IMR-90 (cell line): ENCODE results near the gene ARHGEF6. TPM values are rescaled to one million over a fixed set of nuclear protein-coding genes. Genes with fewer than 3 reads are reported as not detected.

Experiments used
- ATAC-seq: fragments of 200-7000 bp; cut with Tn5 transposase; 2 replicates; pipeline ENCODE4 v1.9.1; 2020; ENCODE audit warnings: low read depth, mild to moderate bottlenecking, moderate library complexity
- BruUV-seq: library from RNA; stranded (reverse); fragments of 400-500 nt; replicated peaks from 2 replicates; lab custom pipeline; 2021; lab: Mats Ljungman, UMichigan
- CTCF ChIA-PET: fragments of 300-600 bp; formaldehyde crosslinking; extraction: SDS; loops from one replicate; lab custom pipeline; 2021; ENCODE audit warnings: antibody characterized with exemption; lab: Yijun Ruan, JAX
- POLR2A ChIA-PET: fragments of 300-600 bp; sonication (Branson Sonifier 250); formaldehyde crosslinking; loops from one replicate; lab custom pipeline; 2022; ENCODE audit warnings: antibody characterized with exemption; ENCODE audit not compliant: unreplicated experiment; lab: Charles Lee
- DNase-seq: peaks from one replicate; pipeline ENCODE4 v3.0.0; 2013
- H2AFZ ChIP-seq: replicated peaks from 2 replicates; pipeline ENCODE3; 2013; ENCODE audit warnings: low read length, mild to moderate bottlenecking; ENCODE audit not compliant: poor library complexity
- H2AK5ac ChIP-seq: 2 replicates; pipeline ENCODE4 v1.6.1; 2013; ENCODE audit warnings: low read depth, low read length, inconsistent platforms
- H2AK9ac ChIP-seq: replicated peaks from 2 replicates; pipeline ENCODE3; 2013; ENCODE audit warnings: mild to moderate bottlenecking, low read depth, low read length, moderate library complexity; ENCODE audit not compliant: poor library complexity
- H2BK120ac ChIP-seq: 2 replicates; pipeline ENCODE4 v1.6.1; 2013; ENCODE audit warnings: low read depth, low read length, inconsistent platforms
- H2BK15ac ChIP-seq: 3 replicates; pipeline ENCODE4 v1.6.1; 2013; ENCODE audit warnings: low read depth, low read length, inconsistent platforms
- H2BK20ac ChIP-seq: 2 replicates; pipeline ENCODE4 v1.6.1; 2013; ENCODE audit warnings: low read depth, mild to moderate bottlenecking, inconsistent platforms, low read length, moderate library complexity
- H2BK5ac ChIP-seq: 2 replicates; pipeline ENCODE4 v1.6.1; 2013; ENCODE audit warnings: mild to moderate bottlenecking, low read depth, low read length, inconsistent platforms; ENCODE audit not compliant: poor library complexity, severe bottlenecking
- H3K14ac ChIP-seq: replicated peaks from 2 replicates; pipeline ENCODE4 v1.6.1; 2013; ENCODE audit warnings: low read depth, low read length, inconsistent platforms
- H3K18ac ChIP-seq: 2 replicates; pipeline ENCODE4 v1.6.1; 2013; ENCODE audit warnings: low read depth, low read length, control low read depth
- H3K23ac ChIP-seq: 2 replicates; pipeline ENCODE4 v1.6.1; 2013; ENCODE audit warnings: low read depth, low read length, inconsistent platforms
- H3K27ac ChIP-seq: 2 replicates; pipeline ENCODE4 v1.5.1; 2013; ENCODE audit warnings: mild to moderate bottlenecking, control low read depth, low read length; ENCODE audit not compliant: insufficient read depth
- H3K27me3 ChIP-seq: 2 replicates; pipeline ENCODE4 v1.6.1; 2013; ENCODE audit warnings: low read length; ENCODE audit not compliant: control insufficient read depth, insufficient read depth
- H3K36me3 ChIP-seq: 2 replicates; pipeline ENCODE4 v1.6.1; 2013; ENCODE audit warnings: low read length, mixed read lengths; ENCODE audit not compliant: control insufficient read depth, insufficient read depth
- H3K4ac ChIP-seq: 2 replicates; pipeline ENCODE4 v1.6.1; 2013; ENCODE audit warnings: low read depth, low read length, inconsistent platforms
- H3K4me1 ChIP-seq: 2 replicates; pipeline ENCODE4 v1.6.1; 2013; ENCODE audit warnings: low read length, mixed read lengths; ENCODE audit not compliant: control insufficient read depth, insufficient read depth
- H3K4me2 ChIP-seq: 2 replicates; pipeline ENCODE4 v1.6.1; 2013; ENCODE audit warnings: low read depth, mild to moderate bottlenecking, control low read depth, low read length, moderate library complexity
- H3K4me3 ChIP-seq: 2 replicates; pipeline ENCODE4 v1.5.1; 2013; ENCODE audit warnings: low read depth, mild to moderate bottlenecking, control low read depth, low read length, moderate library complexity; ENCODE audit not compliant: insufficient read depth
- H3K56ac ChIP-seq: 2 replicates; pipeline ENCODE4 v1.6.1; 2013; ENCODE audit warnings: low read length, inconsistent platforms; ENCODE audit not compliant: insufficient read depth; ENCODE audit errors: extremely low read depth
- H3K79me1 ChIP-seq, 2 experiments: 2 replicates each; pipeline ENCODE4 v1.6.1; 2013; ENCODE audit warnings: low read length in 2 of 2, inconsistent platforms in 1 of 2, low read depth in 1 of 2
- H3K9ac ChIP-seq: 2 replicates; pipeline ENCODE4 v1.6.1; 2013; ENCODE audit warnings: low read depth, low read length, control low read depth
- H3K9me1 ChIP-seq: 2 replicates; pipeline ENCODE4 v1.6.1; 2013; ENCODE audit warnings: low read length, inconsistent platforms; ENCODE audit not compliant: insufficient read depth
- H3K9me3 ChIP-seq: 2 replicates; pipeline ENCODE4 v1.6.1; 2013; ENCODE audit warnings: low read length; ENCODE audit not compliant: control insufficient read depth, insufficient read depth
- H4K20me1 ChIP-seq: 2 replicates; pipeline ENCODE4 v1.6.1; 2013; ENCODE audit warnings: low read length, inconsistent platforms; ENCODE audit not compliant: insufficient read depth
- H4K5ac ChIP-seq: 2 replicates; pipeline ENCODE4 v1.6.1; 2013; ENCODE audit warnings: mild to moderate bottlenecking, low read depth, low read length, control low read depth
- H4K8ac ChIP-seq, 2 experiments: 2 replicates each; pipeline ENCODE4 v1.6.1; 2013; ENCODE audit warnings: low read depth in 2 of 2, low read length in 2 of 2, control low read depth in 1 of 2, inconsistent platforms in 1 of 2
- H4K91ac ChIP-seq: 2 replicates; pipeline ENCODE4 v1.6.1; 2013; ENCODE audit warnings: low read depth, low read length, inconsistent platforms; ENCODE audit not compliant: insufficient read depth
- BHLHE40 ChIP-seq: fragments of 150-350 bp; IDR thresholded peaks from 2 replicates; pipeline ENCODE4 v1.6.1; 2016; ENCODE audit warnings: mild to moderate bottlenecking, low read depth, low read length
- CEBPB ChIP-seq: IDR thresholded peaks from 2 replicates; pipeline ENCODE4 v1.6.1; 2012; ENCODE audit warnings: low read depth, low read length, improper control_type of control experiment
- CHD1 ChIP-seq: IDR thresholded peaks from 2 replicates; pipeline ENCODE4 v1.6.1; 2012; ENCODE audit warnings: low read depth, low read length, improper control_type of control experiment
- FOS ChIP-seq: fragments of 150-350 bp; IDR thresholded peaks from 2 replicates; pipeline ENCODE4 v1.6.1; 2016; ENCODE audit warnings: low read depth, low read length
- MXI1 ChIP-seq: IDR thresholded peaks from 2 replicates; pipeline ENCODE4 v1.6.1; 2012; ENCODE audit warnings: low read depth, mild to moderate bottlenecking, low read length, moderate library complexity, borderline replicate concordance
- POLR2A ChIP-seq: IDR thresholded peaks from 2 replicates; pipeline ENCODE4 v1.6.1; 2012; ENCODE audit warnings: mild to moderate bottlenecking, low read depth, low read length
- RAD21 ChIP-seq: IDR thresholded peaks from 2 replicates; pipeline ENCODE4 v1.6.1; 2012; ENCODE audit warnings: low read length, improper control_type of control experiment
- RCOR1 ChIP-seq: IDR thresholded peaks from 2 replicates; pipeline ENCODE4 v1.6.1; 2012; ENCODE audit warnings: mild to moderate bottlenecking, low read length, improper control_type of control experiment; ENCODE audit not compliant: insufficient replicate concordance
- RFX5 ChIP-seq: IDR thresholded peaks from 2 replicates; pipeline ENCODE4 v1.8.0; 2012; ENCODE audit warnings: low read depth, mild to moderate bottlenecking, low read length, moderate library complexity
- WGBS, 2 experiments: methylation state at CpG; one replicate each; pipeline versions ENCODE4 v1.1.5 to v1.1.7; 2013; ENCODE audit warnings: missing lambda C conversion rate in 2 of 2; ENCODE audit not compliant: insufficient read length in 1 of 2; ENCODE audit errors: extremely low coverage in 2 of 2; 5-methylcytosine and 5-hydroxymethylcytosine counted together
- dilution Hi-C: fragments of 300-500 bp; cut with HindIII; formaldehyde crosslinking; loops from one replicate; pipeline ENCODE4 v1.14.3; 2018; ENCODE audit warnings: low sequenced_read_pairs; ENCODE audit not compliant: unreplicated experiment
- in situ Hi-C: fragments of 300-500 bp; cut with MboI; formaldehyde crosslinking; loops from 3 replicates; pipeline ENCODE4 v1.14.3; 2019; ENCODE audit warnings: low sequenced_read_pairs, inconsistent platforms, mixed read lengths
- intact Hi-C: fragments of 100-400 bp; cut with micrococcal nuclease; formaldehyde crosslinking; loops from 2 replicates; pipeline ENCODE4 v1.10.0; 2022
- polyA plus RNA-seq, 3 experiments: library from polyadenylated mRNA; depleted of rRNA; stranded (reverse); fragments of >200 nt; gene quantifications; 2 replicates each; pipeline ENCODE4 v1.2.3, GENCODE V29; 2012; ENCODE audit warnings: low replicate concordance in 1 of 3
- total RNA-seq: library from RNA; depleted of rRNA; stranded (reverse); fragments of >200 nt; gene quantifications from 2 replicates; pipeline ENCODE4 v1.2.3, GENCODE V29; 2012
- TF ChIP-seq, protein P1 (sequence below): fragments of 150-350 bp; IDR thresholded peaks from 2 replicates; pipeline ENCODE4 v1.6.1; 2017; ENCODE audit warnings: mild to moderate bottlenecking, antibody characterized with exemption, low read length, low read depth

Gene ARHGEF6
- total and polyA plus RNA-seq, 2 of the 4 experiments (the other 2 are of a cell fraction): 2.1 to 2.7 TPM

DNA sequence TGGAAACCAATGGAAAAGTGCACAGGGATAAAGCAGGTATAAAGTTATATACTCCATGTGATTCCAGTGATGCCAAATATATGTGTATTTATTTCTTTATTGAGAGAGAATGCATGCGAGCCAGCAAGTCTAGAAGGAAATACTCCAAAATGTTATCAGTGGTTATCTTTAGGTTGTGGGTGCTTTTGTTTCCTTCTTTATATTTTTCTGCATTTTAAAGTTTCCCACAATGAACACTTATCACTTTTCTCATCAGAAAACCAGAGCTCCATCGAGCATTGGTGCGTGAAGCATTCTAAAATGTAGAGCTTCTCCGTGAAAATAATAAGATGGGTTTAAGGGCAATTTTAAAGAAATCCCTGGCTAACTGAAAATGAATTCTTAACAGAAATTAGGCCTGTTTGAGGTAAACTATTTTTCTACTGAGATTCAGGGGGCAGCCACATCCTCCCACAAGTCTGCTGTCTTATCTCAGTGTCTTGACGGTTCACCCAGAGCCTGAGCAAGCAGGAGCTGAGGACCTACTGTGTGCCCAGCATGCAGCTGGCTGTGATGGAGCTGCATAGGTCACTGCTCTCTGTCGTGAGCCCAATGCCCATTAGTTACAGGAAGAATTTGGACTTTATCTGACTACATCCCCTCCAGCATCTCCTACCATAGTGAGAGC, 151.5 kb downstream of the ARHGEF6 start:
- WGBS, 2 experiments: no CpG with 5 or more reads among the region's 6 CpGs
- POLR2A ChIA-PET: no interaction called here
- dilution Hi-C loops: no loop called here

More for the DNA sequence above, 151.5 kb downstream of the ARHGEF6 start:
- Histone ChIP-seq H3K79me1 (no peaks in the 10 kb centered on the region), H3K36me3 (no peaks in the 10 kb centered on the region), H2AK5ac (no peak overlapping the region), H3K9me1 (no peaks in the 10 kb centered on the region), H3K4ac (no peak overlapping the region), H3K56ac (no peak overlapping the region), H3K4me1 (no peaks in the 10 kb centered on the region), H4K91ac (no peak overlapping the region), H3K23ac (no peak overlapping the region), H2AFZ (no peak overlapping the region), H2BK5ac (no peak overlapping the region), H3K27ac (no peak overlapping the region), H3K27me3 (peaks cover 3% of the 10 kb centered on the region; the same call in 1 of the 2 replicates), H4K20me1 (no peaks in the 10 kb centered on the region), H3K9me3 (no peaks in the 10 kb centered on the region), H2BK120ac (no peak overlapping the region), H3K9ac (no peak overlapping the region), H2AK9ac (no peak overlapping the region), H2BK20ac (no peak overlapping the region), H3K4me3 (no peak overlapping the region), H3K4me2 (no peak overlapping the region), H4K8ac (no peak overlapping the region), H3K18ac (no peak overlapping the region), H4K5ac (no peak overlapping the region), H2BK15ac (no peak overlapping the region), H3K14ac (no peak overlapping the region)
- TF ChIP-seq BHLHE40 (no peak), POLR2A (no peak), RAD21 (no peak), RFX5 (no peak), MXI1 (no peak), FOS (no peak), CHD1 (no peak), RCOR1 (no peak), CEBPB (no peak)
- TF ChIP-seq, protein P1, sequence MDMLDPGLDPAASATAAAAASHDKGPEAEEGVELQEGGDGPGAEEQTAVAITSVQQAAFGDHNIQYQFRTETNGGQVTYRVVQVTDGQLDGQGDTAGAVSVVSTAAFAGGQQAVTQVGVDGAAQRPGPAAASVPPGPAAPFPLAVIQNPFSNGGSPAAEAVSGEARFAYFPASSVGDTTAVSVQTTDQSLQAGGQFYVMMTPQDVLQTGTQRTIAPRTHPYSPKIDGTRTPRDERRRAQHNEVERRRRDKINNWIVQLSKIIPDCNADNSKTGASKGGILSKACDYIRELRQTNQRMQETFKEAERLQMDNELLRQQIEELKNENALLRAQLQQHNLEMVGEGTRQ: no peak
- intact Hi-C loops (no loop called here), in situ Hi-C loops (no loop called here)
- DNase-seq (no peak), ATAC-seq (no peak)
- CTCF ChIA-PET: interaction anchor here (1.0 kb wide), 1 partner anchor 18 kb away, joined by 3 read pairs; no protein-coding TSS in a partner anchor
- BruUV-seq: no TSS peak
